ENCODE results near the gene GPR179.
"Not testable (repeated sequence)": the region's sequence is repeated elsewhere in the genome, so short reads cannot be mapped to it uniquely, and the experiment has no call there.

The GPR179 gene

GRCh38 chr17:38326996-38327792, 16.6 kb downstream of the GPR179 start:
- no peak overlapping the region; the same call in 1 of the 2 replicates for H3K4me3 ChIP-seq (ENCODE audit: low read length)
- DNase-seq (ENCODE audit: low read depth, low spot score), result peak; percentile 68

GRCh38 chr17:38325221-38325851, 18.4 kb downstream of the GPR179 start:
- DNase-seq (ENCODE audit: low read depth, low spot score), result peak; percentile 83
- no peak overlapping the region for H3K4me3 ChIP-seq (ENCODE audit: low read length)

GRCh38 chr17:38324772-38325171, 19.0 kb downstream of the GPR179 start:
- DNase-seq (ENCODE audit: low read depth, low spot score), result no peak
- H3K4me3 ChIP-seq (ENCODE audit: low read length), result no peak overlapping the region

GRCh38 chr17:38324141-38324697, 19.5 kb downstream of the GPR179 start:
- no peak overlapping the region for H3K4me3 ChIP-seq (ENCODE audit: low read length)
- no peak for DNase-seq (ENCODE audit: low read depth, low spot score)

- no peak for DNase-seq (ENCODE audit: low read depth, low spot score)
Observed at GRCh38 chr17:38322897-38323296, 20.9 kb downstream of the GPR179 start.

GRCh38 chr17:38322156-38322779, 21.5 kb downstream of the GPR179 start:
- H3K4me3 ChIP-seq (ENCODE audit: low read length), result no peak overlapping the region
- peak; percentile 58 for DNase-seq (ENCODE audit: low read depth, low spot score)

More at GRCh38 chr17:38322897-38323296, 20.9 kb downstream of the GPR179 start:
- no peak overlapping the region for H3K4me3 ChIP-seq (ENCODE audit: low read length)

GRCh38 chr17:38320482-38320881, 23.3 kb downstream of the GPR179 start:
- H3K4me3 ChIP-seq (ENCODE audit: low read length), result no peak overlapping the region
- no peak for DNase-seq (ENCODE audit: low read depth, low spot score)

- no peak overlapping the region for H3K4me3 ChIP-seq (ENCODE audit: low read length)
- DNase-seq (ENCODE audit: low read depth, low spot score), result no peak
Observed at GRCh38 chr17:38317081-38317480, 26.7 kb downstream of the GPR179 start.

- H3K4me3 ChIP-seq (ENCODE audit: low read length), result no peak overlapping the region
- no peak for DNase-seq (ENCODE audit: low read depth, low spot score)
Observed at GRCh38 chr17:38315497-38315896, 28.3 kb downstream of the GPR179 start.

GRCh38 chr17:38296834-38297517, 46.8 kb downstream of the GPR179 start, which contains the start of gene MRPL45:
Gene MRPL45 (plus strand): TSS chr17:38297168. CDS start chr17:38297184, 16 bp downstream.
- H3K4me3 ChIP-seq (ENCODE audit: low read length), result peak within 1 kb of the TSS; percentile 63
- DNase-seq (ENCODE audit: low read depth, low spot score), result peak; percentile 96

- not testable (repeated sequence) for DNase-seq (ENCODE audit: low read depth, low spot score); H3K4me3 ChIP-seq (ENCODE audit: low read length)
Observed at GRCh38 chr17:38295602-38296365, 48.0 kb downstream of the GPR179 start.

GRCh38 chr17:38289760-38290159, 54.0 kb downstream of the GPR179 start:
- H3K4me3 ChIP-seq (ENCODE audit: low read length); DNase-seq (ENCODE audit: low read depth, low spot score): not testable (repeated sequence)

GRCh38 chr17:38288217-38288827, 55.4 kb downstream of the GPR179 start:
- H3K4me3 ChIP-seq (ENCODE audit: low read length); DNase-seq (ENCODE audit: low read depth, low spot score): not testable (repeated sequence)

- DNase-seq (ENCODE audit: low read depth, low spot score), result peak; percentile 16
- H3K4me3 ChIP-seq (ENCODE audit: low read length), result not testable (repeated sequence)
Observed at GRCh38 chr17:38286501-38287091, 57.2 kb downstream of the GPR179 start.

GRCh38 chr17:38285994-38286393, 57.8 kb downstream of the GPR179 start:
- not testable (repeated sequence) for DNase-seq (ENCODE audit: low read depth, low spot score); H3K4me3 ChIP-seq (ENCODE audit: low read length)
